Measurements from ENCODE around the gene GRID1. TPM values are rescaled to one million over a fixed set of nuclear protein-coding genes. Genes with fewer than 3 reads are reported as not detected.

GRID1 gene
- total RNA-seq, 1 donor from 2014 or later = 7.1 TPM

GRCh38 chr10:86191686-86192085 is 174.9 kb downstream of the GRID1 start:
- Histone ChIP-seq H3K27ac (no peak overlapping the region), H3K4me3 (no peak overlapping the region), H3K4me1 (no peaks in the 10 kb centered on the region), H3K9me3 (no peaks in the 10 kb centered on the region), H3K36me3 (no peaks in the 10 kb centered on the region), H3K27me3 (no peaks in the 10 kb centered on the region)
- no peak for DNase-seq (ENCODE audit: extremely low spot score in 2 of 2)
- intact Hi-C loops (cut with DNase I) = no loop called here
- TF ChIP-seq, protein P1, sequence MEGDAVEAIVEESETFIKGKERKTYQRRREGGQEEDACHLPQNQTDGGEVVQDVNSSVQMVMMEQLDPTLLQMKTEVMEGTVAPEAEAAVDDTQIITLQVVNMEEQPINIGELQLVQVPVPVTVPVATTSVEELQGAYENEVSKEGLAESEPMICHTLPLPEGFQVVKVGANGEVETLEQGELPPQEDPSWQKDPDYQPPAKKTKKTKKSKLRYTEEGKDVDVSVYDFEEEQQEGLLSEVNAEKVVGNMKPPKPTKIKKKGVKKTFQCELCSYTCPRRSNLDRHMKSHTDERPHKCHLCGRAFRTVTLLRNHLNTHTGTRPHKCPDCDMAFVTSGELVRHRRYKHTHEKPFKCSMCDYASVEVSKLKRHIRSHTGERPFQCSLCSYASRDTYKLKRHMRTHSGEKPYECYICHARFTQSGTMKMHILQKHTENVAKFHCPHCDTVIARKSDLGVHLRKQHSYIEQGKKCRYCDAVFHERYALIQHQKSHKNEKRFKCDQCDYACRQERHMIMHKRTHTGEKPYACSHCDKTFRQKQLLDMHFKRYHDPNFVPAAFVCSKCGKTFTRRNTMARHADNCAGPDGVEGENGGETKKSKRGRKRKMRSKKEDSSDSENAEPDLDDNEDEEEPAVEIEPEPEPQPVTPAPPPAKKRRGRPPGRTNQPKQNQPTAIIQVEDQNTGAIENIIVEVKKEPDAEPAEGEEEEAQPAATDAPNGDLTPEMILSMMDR (IDR thresholded peaks at IDR 0.05) = no peak
- no peak for TF ChIP-seq POLR2A (IDR thresholded peaks at IDR 0.05)

- Histone ChIP-seq H3K4me1 (no peaks in the 10 kb centered on the region), H3K27me3 (no peaks in the 10 kb centered on the region), H3K4me3 (no peak overlapping the region), H3K27ac (no peak overlapping the region), H3K36me3 (no peaks in the 10 kb centered on the region), H3K9me3 (no peaks in the 10 kb centered on the region)
- intact Hi-C loops (cut with DNase I) = no loop called here
- no peak for DNase-seq (ENCODE audit: extremely low spot score in 2 of 2)
- no peak for TF ChIP-seq POLR2AphosphoS5 (IDR thresholded peaks at IDR 0.05; ENCODE audit: insufficient read depth in 1 of 2, low read depth in 1 of 2)
- TF ChIP-seq, protein P1 (IDR thresholded peaks at IDR 0.05) = no peak
- TF ChIP-seq POLR2A (IDR thresholded peaks at IDR 0.05) = no peak
Observed at GRCh38 chr10:86191166-86191565, 175.4 kb downstream of the GRID1 start.

DNA sequence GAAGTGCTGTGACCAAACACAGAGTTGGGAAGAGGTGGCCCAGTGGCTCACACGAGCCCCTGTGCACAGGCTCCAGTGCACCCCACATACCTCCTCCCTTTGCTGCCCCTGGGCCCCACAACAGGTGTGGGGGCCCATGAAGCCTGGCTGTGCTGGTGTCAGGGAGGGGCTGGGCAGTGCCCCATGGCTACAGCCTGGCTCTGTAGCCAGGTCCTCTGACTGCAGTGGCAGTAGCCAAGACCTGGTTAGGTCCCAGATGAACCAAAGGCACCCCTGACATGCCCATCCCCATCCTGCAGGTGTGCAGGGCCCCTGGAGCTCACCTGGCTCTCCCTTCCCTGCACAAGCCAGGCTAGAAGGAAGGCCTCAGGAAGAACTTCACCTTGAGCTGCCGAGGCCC is 176.3 kb downstream of the GRID1 start:
- intact Hi-C loops (cut with DNase I) = no loop called here
- Histone ChIP-seq H3K4me1 (no peaks in the 10 kb centered on the region), H3K27me3 (no peaks in the 10 kb centered on the region), H3K4me3 (no peak overlapping the region), H3K27ac (no peak overlapping the region), H3K9me3 (no peaks in the 10 kb centered on the region), H3K36me3 (no peaks in the 10 kb centered on the region)
- no peak for TF ChIP-seq POLR2AphosphoS5 (IDR thresholded peaks at IDR 0.05; ENCODE audit: insufficient read depth in 1 of 2, low read depth in 1 of 2)
- TF ChIP-seq, protein P1 (IDR thresholded peaks at IDR 0.05) = no peak
- no peak for TF ChIP-seq POLR2A (IDR thresholded peaks at IDR 0.05)
- no peak for DNase-seq (ENCODE audit: extremely low spot score in 2 of 2)

- no peak for DNase-seq (ENCODE audit: extremely low spot score in 2 of 2)
- intact Hi-C loops (cut with DNase I) = no loop called here
- Histone ChIP-seq H3K9me3 (no peaks in the 10 kb centered on the region), H3K27me3 (no peaks in the 10 kb centered on the region), H3K27ac (no peak overlapping the region), H3K4me1 (no peaks in the 10 kb centered on the region), H3K36me3 (no peaks in the 10 kb centered on the region), H3K4me3 (no peak overlapping the region)
- TF ChIP-seq, protein P1 (IDR thresholded peaks at IDR 0.05) = no peak
- TF ChIP-seq POLR2AphosphoS5 (IDR thresholded peaks at IDR 0.05; ENCODE audit: insufficient read depth in 1 of 2, low read depth in 1 of 2) (no peak), POLR2A (IDR thresholded peaks at IDR 0.05) (no peak)
Observed at GRCh38 chr10:86189891-86190290, 176.7 kb downstream of the GRID1 start.

DNA sequence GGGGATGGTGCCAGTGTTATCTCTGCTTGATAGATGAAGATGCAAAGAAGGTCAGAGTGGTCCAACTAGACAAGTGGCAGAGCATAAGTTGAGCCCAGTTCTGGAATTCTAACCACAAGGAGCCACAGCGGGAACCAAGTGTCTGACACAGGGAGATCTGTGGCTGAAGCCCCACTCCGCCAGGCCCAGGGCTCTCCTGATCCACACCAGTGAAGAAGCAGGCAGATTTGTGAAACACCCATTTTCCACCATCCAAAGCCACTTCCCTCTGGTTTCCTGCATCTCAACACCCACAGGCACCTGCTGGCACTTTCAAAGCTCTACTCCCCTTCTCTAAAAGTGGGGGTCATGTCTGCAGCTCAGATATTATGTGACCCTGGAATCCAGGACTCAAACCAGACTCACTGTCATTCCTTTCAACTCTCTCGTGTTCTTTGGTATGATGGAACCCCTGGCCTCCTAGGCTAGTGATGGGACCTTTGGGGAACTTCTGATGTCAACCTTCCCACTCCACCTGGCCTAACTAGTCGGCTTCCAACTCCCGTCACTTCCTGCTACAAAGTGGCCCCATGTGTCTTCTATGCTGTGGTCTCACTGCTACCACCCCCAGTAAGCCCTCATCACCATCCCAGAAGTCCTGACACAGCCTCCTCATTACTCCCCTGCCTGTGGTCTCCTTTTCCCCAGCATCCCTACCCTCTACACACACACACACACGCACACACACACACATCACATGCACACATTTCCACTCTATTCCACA is 177.6 kb downstream of the GRID1 start:
- Histone ChIP-seq H3K4me3 (no peak overlapping the region), H3K27ac (no peak overlapping the region), H3K36me3 (no peaks in the 10 kb centered on the region), H3K9me3 (no peaks in the 10 kb centered on the region), H3K27me3 (no peaks in the 10 kb centered on the region), H3K4me1 (no peaks in the 10 kb centered on the region)
- intact Hi-C loops (cut with DNase I) = no loop called here
- TF ChIP-seq, protein P1 (IDR thresholded peaks at IDR 0.05) = no peak
- no peak for DNase-seq (ENCODE audit: extremely low spot score in 2 of 2)
